ENCODE data around the gene IGDCC3.

Gene IGDCC3

GRCh38 chr15:65331811-65332210 is 46.0 kb downstream of the IGDCC3 start:
- no peak for TF ChIP-seq CTCF (conservative IDR thresholded peaks at IDR 0.05; ENCODE audit: low read depth, low read length)
- no peak overlapping the region for H3K9ac ChIP-seq
- H2AFZ ChIP-seq (ENCODE audit: low read depth) = no peak overlapping the region
- H3K4me3 ChIP-seq (IDR thresholded peaks at IDR 0.05; ENCODE audit: insufficient read depth, low read depth, low read length) = no peak overlapping the region
- H3K4me1 ChIP-seq (ENCODE audit: low read depth, poor library complexity, severe bottlenecking) = no peaks in the 10 kb centered on the region
- H4K20me1 ChIP-seq (ENCODE audit: insufficient read depth) = no peaks in the 10 kb centered on the region
- no peaks in the 10 kb centered on the region for H3K36me3 ChIP-seq (ENCODE audit: insufficient read depth)
- H3K27ac ChIP-seq = no peak overlapping the region
- no peaks in the 10 kb centered on the region; the same call in 1 of the 2 replicates for H3K27me3 ChIP-seq (ENCODE audit: insufficient read depth, low read depth)
- H3K79me2 ChIP-seq (ENCODE audit: insufficient read depth, low read depth) = no peaks in the 10 kb centered on the region
- no peak overlapping the region for H3K4me2 ChIP-seq

- Histone ChIP-seq H3K27me3 (ENCODE audit: insufficient read depth, low read depth) (no peaks in the 10 kb centered on the region; the same call in 1 of the 2 replicates), H2AFZ (ENCODE audit: low read depth) (no peak overlapping the region), H3K4me2 (no peak overlapping the region), H3K9ac (no peak overlapping the region), H3K4me3 (IDR thresholded peaks at IDR 0.05; ENCODE audit: insufficient read depth, low read depth, low read length) (no peak overlapping the region), H4K20me1 (ENCODE audit: insufficient read depth) (no peaks in the 10 kb centered on the region), H3K79me2 (ENCODE audit: insufficient read depth, low read depth) (no peaks in the 10 kb centered on the region), H3K4me1 (ENCODE audit: low read depth, poor library complexity, severe bottlenecking) (no peaks in the 10 kb centered on the region), H3K27ac (no peak overlapping the region), H3K36me3 (ENCODE audit: insufficient read depth) (no peaks in the 10 kb centered on the region)
- no peak for TF ChIP-seq CTCF (conservative IDR thresholded peaks at IDR 0.05; ENCODE audit: low read depth, low read length)
Observed at GRCh38 chr15:65330934-65331645, 46.7 kb downstream of the IGDCC3 start.

GRCh38 chr15:65329984-65330735 is 47.6 kb downstream of the IGDCC3 start:
- no peak overlapping the region for H3K9ac ChIP-seq
- no peaks in the 10 kb centered on the region; the same call in 1 of the 2 replicates for H3K27me3 ChIP-seq (ENCODE audit: insufficient read depth, low read depth)
- H3K27ac ChIP-seq = no peak overlapping the region
- no peaks in the 10 kb centered on the region for H3K36me3 ChIP-seq (ENCODE audit: insufficient read depth)
- no peak overlapping the region for H2AFZ ChIP-seq (ENCODE audit: low read depth)
- no peaks in the 10 kb centered on the region for H4K20me1 ChIP-seq (ENCODE audit: insufficient read depth)
- H3K79me2 ChIP-seq (ENCODE audit: insufficient read depth, low read depth) = no peaks in the 10 kb centered on the region
- H3K4me3 ChIP-seq (IDR thresholded peaks at IDR 0.05; ENCODE audit: insufficient read depth, low read depth, low read length) = no peak overlapping the region
- H3K4me2 ChIP-seq = no peak overlapping the region
- no peak for TF ChIP-seq CTCF (conservative IDR thresholded peaks at IDR 0.05; ENCODE audit: low read depth, low read length)
- H3K4me1 ChIP-seq (ENCODE audit: low read depth, poor library complexity, severe bottlenecking) = no peaks in the 10 kb centered on the region

- Histone ChIP-seq H3K79me2 (ENCODE audit: insufficient read depth, low read depth) (no peaks in the 10 kb centered on the region), H2AFZ (ENCODE audit: low read depth) (no peak overlapping the region), H3K36me3 (ENCODE audit: insufficient read depth) (no peaks in the 10 kb centered on the region), H3K4me3 (IDR thresholded peaks at IDR 0.05; ENCODE audit: insufficient read depth, low read depth, low read length) (no peak overlapping the region), H3K4me2 (no peak overlapping the region), H4K20me1 (ENCODE audit: insufficient read depth) (no peaks in the 10 kb centered on the region), H3K9ac (no peak overlapping the region), H3K4me1 (ENCODE audit: low read depth, poor library complexity, severe bottlenecking) (no peaks in the 10 kb centered on the region), H3K27ac (no peak overlapping the region), H3K27me3 (ENCODE audit: insufficient read depth, low read depth) (no peaks in the 10 kb centered on the region; the same call in 1 of the 2 replicates)
- no peak for TF ChIP-seq CTCF (conservative IDR thresholded peaks at IDR 0.05; ENCODE audit: low read depth, low read length)
Observed at GRCh38 chr15:65329288-65329983, 48.4 kb downstream of the IGDCC3 start.
